GM12878 (cell line): ENCODE measurements around the gene FAM76A. TPM values are rescaled to one million over a fixed set of nuclear protein-coding genes. Genes with fewer than 3 reads are reported as not detected.

ENCODE experiments used
- ATAC-seq: fragments of 200-7000 bp; cut with Tn5 transposase; 3 replicates; pipeline ENCODE4 v1.9.1; 2020; ENCODE audit warnings: mild to moderate bottlenecking, moderate library complexity
- BruUV-seq: library from RNA; stranded (reverse); fragments of 400-500 nt; replicated peaks from 2 replicates; lab custom pipeline; 2021; lab: Mats Ljungman, UMichigan
- CTCF ChIA-PET: fragments of 300-600 bp; sonication (Branson Sonifier 250); formaldehyde crosslinking; extraction: SDS; loops from one replicate; lab custom pipeline; 2021; ENCODE audit warnings: inconsistent platforms; lab: Yijun Ruan, JAX
- POLR2A ChIA-PET: fragments of 350-600 bp; formaldehyde crosslinking; extraction: SDS; loops from one replicate; lab custom pipeline; 2021; ENCODE audit warnings: inconsistent platforms; lab: Charles Lee
- RAD21 ChIA-PET: fragments of 300-600 bp; sonication (Branson Sonifier 250); formaldehyde crosslinking; loops from one replicate; lab custom pipeline; 2023; ENCODE audit warnings: antibody characterized with exemption; ENCODE audit not compliant: unreplicated experiment; lab: Charles Lee
- SMC1A ChIA-PET: fragments of 300-600 bp; sonication (Branson Sonifier 250); formaldehyde crosslinking; loops from one replicate; lab custom pipeline; 2023; ENCODE audit not compliant: unreplicated experiment, uncharacterized antibody; lab: Charles Lee
- DNase-seq: peaks from one replicate; pipeline ENCODE4 v3.0.0-alpha.2; 2011; ENCODE audit warnings: low read depth, low spot score
- FAIRE-seq: peaks from 3 replicates; lab custom pipeline; 2011; peaks lifted over from hg19 to GRCh38; lab: Jason Lieb, UNC
- H2AFZ ChIP-seq: 2 replicates; pipeline ENCODE4 v1.6.0; 2011; ENCODE audit warnings: low read depth, low read length, control low read depth; ENCODE audit not compliant: control insufficient read depth
- H3K27ac ChIP-seq: 2 replicates; pipeline ENCODE4 v1.5.1; 2011; ENCODE audit warnings: control low read depth; ENCODE audit not compliant: control insufficient read depth, insufficient read depth
- H3K27me3 ChIP-seq, 2 experiments: replicated peaks in 1 of 2; 2 replicates each; pipeline versions ENCODE4 v1.6.0 to v1.6.1; 2011; ENCODE audit warnings: low read length in 1 of 2; ENCODE audit not compliant: control insufficient read depth in 2 of 2, insufficient read depth in 2 of 2
- H3K36me3 ChIP-seq, 2 experiments: 2 replicates each; pipeline ENCODE4 v1.5.1; 2011; ENCODE audit warnings: low read length in 1 of 2; ENCODE audit not compliant: control insufficient read depth in 2 of 2, insufficient read depth in 2 of 2
- H3K4me1 ChIP-seq: 2 replicates; pipeline ENCODE4 v1.6.1; 2011; ENCODE audit warnings: mild to moderate bottlenecking, low read length, moderate library complexity, mixed read lengths; ENCODE audit not compliant: control insufficient read depth, insufficient read depth
- H3K4me2 ChIP-seq: 2 replicates; pipeline ENCODE4 v1.6.0; 2011; ENCODE audit warnings: control low read depth; ENCODE audit not compliant: control insufficient read depth, insufficient read depth
- H3K4me3 ChIP-seq: fragments of 200-600 bp; sonication (generic); 2 replicates; pipeline ENCODE4 v1.5.1; 2016
- H3K79me2 ChIP-seq: 2 replicates; pipeline ENCODE4 v1.6.0; 2011; ENCODE audit warnings: low read length; ENCODE audit not compliant: control insufficient read depth, insufficient read depth
- H3K9ac ChIP-seq: 2 replicates; pipeline ENCODE4 v1.8.0; 2011; ENCODE audit warnings: low read length, control low read depth, mixed read lengths; ENCODE audit not compliant: control insufficient read depth, insufficient read depth
- H3K9me3 ChIP-seq: replicated peaks from 3 replicates; pipeline ENCODE4 v1.5.1; 2011; ENCODE audit warnings: mild to moderate bottlenecking, low read length; ENCODE audit not compliant: control insufficient read depth, insufficient read depth
- H4K20me1 ChIP-seq: 2 replicates; pipeline ENCODE4 v1.6.0; 2011; ENCODE audit not compliant: control insufficient read depth, insufficient read depth
- CBFB ChIP-seq: IDR thresholded peaks from 2 replicates; pipeline ENCODE4 v1.6.1; 2016; ENCODE audit warnings: antibody characterized with exemption, low read depth
- ELK1 ChIP-seq: IDR thresholded peaks from 2 replicates; pipeline ENCODE4 v1.6.1; 2012; ENCODE audit warnings: low read depth, low read length, improper control_type of control experiment
- FOXK2 ChIP-seq: fragments of 450-650 bp; IDR thresholded peaks from 2 replicates; pipeline ENCODE4 v1.6.1; 2017; ENCODE audit warnings: mild to moderate bottlenecking, moderate library complexity
- MTA3 ChIP-seq: IDR thresholded peaks from 2 replicates; pipeline ENCODE4 v1.6.1; 2012; ENCODE audit warnings: low read length, inconsistent platforms, borderline replicate concordance
- PAX5 ChIP-seq: IDR thresholded peaks from 2 replicates; pipeline ENCODE4 v1.6.1; 2011; ENCODE audit warnings: low read depth, low read length, borderline replicate concordance
- RELA ChIP-seq: fragments of 450-650 bp; IDR thresholded peaks from 2 replicates; pipeline ENCODE4 v1.8.0; 2014; ENCODE audit warnings: borderline replicate concordance; ENCODE audit not compliant: partially characterized antibody
- WGBS: methylation state at CpG from one replicate; pipeline ENCODE4 v1.1.6; 2016; ENCODE audit warnings: low lambda C conversion rate; ENCODE audit not compliant: insufficient replicate concordance, insufficient coverage; ENCODE audit errors: missing lambda C conversion rate; 5-methylcytosine and 5-hydroxymethylcytosine counted together
- in situ Hi-C: fragments of 300-500 bp; cut with MboI; formaldehyde crosslinking; loops from 9 replicates; pipeline ENCODE4 v1.14.3; 2018; ENCODE audit warnings: mixed read lengths
- intact Hi-C: fragments of 100-400 bp; cut with micrococcal nuclease; formaldehyde crosslinking; loops from one replicate; pipeline ENCODE4 v1.14.2; 2022; ENCODE audit not compliant: unreplicated experiment
- polyA plus RNA-seq, 11 experiments: library from polyadenylated mRNA; depleted of rRNA in 4 of 11; unstranded in 6 of 11; stranded (reverse) in 5 of 11; fragments of >200 nt; fragmentation: Nextera tagmentation in 4 of 11; fragmentation: Illumina TruSeq in 1 of 11; extraction: Ambion mirVana in 4 of 11; extraction: Trizol in 1 of 11; gene quantifications; 1 replicate in 1 of 11; 2 replicates in 10 of 11; pipeline versions ENCODE4 v1.2.1 to v1.2.3, GENCODE V29; 2011 to 2016; ENCODE audit warnings: inconsistent platforms in 2 of 11, missing spikeins in 2 of 11, low read depth in 1 of 11
- total RNA-seq, 4 experiments: library from RNA; depleted of rRNA in 3 of 4; stranded (reverse); fragments of >200 nt in 3 of 4; fragmentation: Illumina TruSeq in 1 of 4; extraction: Trizol in 1 of 4; gene quantifications; 2 replicates each; pipeline versions ENCODE4 v1.2.1 to v1.2.3, GENCODE V29; 2013 to 2021
- TF ChIP-seq, protein P1 (sequence below): fragments of 450-650 bp; IDR thresholded peaks from 2 replicates; pipeline ENCODE4 v1.6.1; 2016; ENCODE audit warnings: mild to moderate bottlenecking, moderate library complexity, borderline replicate concordance

FAM76A gene
- total and polyA plus RNA-seq, 10 of the 15 experiments (the other 5 are each of a cell fraction or from before 2014, with no cell fraction given): 5.4 to 13.4 (median 7.6) TPM

GRCh38 chr1:27778056-27778455 is 52.3 kb downstream of the FAM76A start:
- RAD21 ChIA-PET: no interaction called here

More at GRCh38 chr1:27778056-27778455, 52.3 kb downstream of the FAM76A start:
- ChIA-PET SMC1A (interaction anchor here (1.0 to 1.2 kb wide), 2 partner anchors 53 to 108 kb away, joined by 3 to 4 read pairs; partner anchors contain the start of gene FAM76A), CTCF (interaction anchor here (0.6 to 1.1 kb wide), 2 partner anchors 171 to 203 kb away, joined by 3 read pairs; no protein-coding TSS in a partner anchor), POLR2A (interaction anchor here (0.7 to 0.8 kb wide), 2 partner anchors 106 to 115 kb away, joined by 3 read pairs; partner anchors contain the start of gene IFI6)
- H3K27ac ChIP-seq: no peak overlapping the region
- no peaks in the 10 kb centered on the region for H3K9me3 ChIP-seq
- in situ Hi-C loops: no loop called here
- H3K79me2 ChIP-seq: peaks cover 76% of the 10 kb centered on the region
- FAIRE-seq (no peak), DNase-seq (no peak), ATAC-seq (no peak)
- no peak overlapping the region for H3K4me2 ChIP-seq
- H3K9ac ChIP-seq: no peak overlapping the region
- peaks cover 0 to 8% of the 10 kb centered on the region in 2 experiments; a peak in 2 of 4 replicates for H3K36me3 ChIP-seq
- intact Hi-C loops: loop anchor here (10.0 kb wide), 1 partner anchor 467 kb away; no protein-coding TSS in a partner anchor
- H3K4me1 ChIP-seq: peaks cover 6% of the 10 kb centered on the region
- no peaks in the 10 kb centered on the region for H3K27me3 ChIP-seq
- WGBS: 95% methylated on average over 3 of the region's 3 CpGs
- no TSS peak for BruUV-seq
- H3K4me3 ChIP-seq: no peak overlapping the region
- no peak overlapping the region for H2AFZ ChIP-seq
- peaks cover 8% of the 10 kb centered on the region; the same call in 1 of the 2 replicates for H4K20me1 ChIP-seq
- TF ChIP-seq MTA3: no peak
- no peak for TF ChIP-seq RELA
- TF ChIP-seq, protein P1, sequence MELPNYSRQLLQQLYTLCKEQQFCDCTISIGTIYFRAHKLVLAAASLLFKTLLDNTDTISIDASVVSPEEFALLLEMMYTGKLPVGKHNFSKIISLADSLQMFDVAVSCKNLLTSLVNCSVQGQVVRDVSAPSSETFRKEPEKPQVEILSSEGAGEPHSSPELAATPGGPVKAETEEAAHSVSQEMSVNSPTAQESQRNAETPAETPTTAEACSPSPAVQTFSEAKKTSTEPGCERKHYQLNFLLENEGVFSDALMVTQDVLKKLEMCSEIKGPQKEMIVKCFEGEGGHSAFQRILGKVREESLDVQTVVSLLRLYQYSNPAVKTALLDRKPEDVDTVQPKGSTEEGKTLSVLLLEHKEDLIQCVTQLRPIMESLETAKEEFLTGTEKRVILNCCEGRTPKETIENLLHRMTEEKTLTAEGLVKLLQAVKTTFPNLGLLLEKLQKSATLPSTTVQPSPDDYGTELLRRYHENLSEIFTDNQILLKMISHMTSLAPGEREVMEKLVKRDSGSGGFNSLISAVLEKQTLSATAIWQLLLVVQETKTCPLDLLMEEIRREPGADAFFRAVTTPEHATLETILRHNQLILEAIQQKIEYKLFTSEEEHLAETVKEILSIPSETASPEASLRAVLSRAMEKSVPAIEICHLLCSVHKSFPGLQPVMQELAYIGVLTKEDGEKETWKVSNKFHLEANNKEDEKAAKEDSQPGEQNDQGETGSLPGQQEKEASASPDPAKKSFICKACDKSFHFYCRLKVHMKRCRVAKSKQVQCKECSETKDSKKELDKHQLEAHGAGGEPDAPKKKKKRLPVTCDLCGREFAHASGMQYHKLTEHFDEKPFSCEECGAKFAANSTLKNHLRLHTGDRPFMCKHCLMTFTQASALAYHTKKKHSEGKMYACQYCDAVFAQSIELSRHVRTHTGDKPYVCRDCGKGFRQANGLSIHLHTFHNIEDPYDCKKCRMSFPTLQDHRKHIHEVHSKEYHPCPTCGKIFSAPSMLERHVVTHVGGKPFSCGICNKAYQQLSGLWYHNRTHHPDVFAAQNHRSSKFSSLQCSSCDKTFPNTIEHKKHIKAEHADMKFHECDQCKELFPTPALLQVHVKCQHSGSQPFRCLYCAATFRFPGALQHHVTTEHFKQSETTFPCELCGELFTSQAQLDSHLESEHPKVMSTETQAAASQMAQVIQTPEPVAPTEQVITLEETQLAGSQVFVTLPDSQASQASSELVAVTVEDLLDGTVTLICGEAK: no peak
- no peak for TF ChIP-seq PAX5
- no peak for TF ChIP-seq CBFB
- TF ChIP-seq FOXK2: no peak
- TF ChIP-seq ELK1: no peak
- TF ChIP-seq, all 136 proteins: peak for 0
